A549 (cell line): ENCODE data around the gene RAP1GAP2. TPM values are rescaled to one million over a fixed set of nuclear protein-coding genes. Genes with fewer than 3 reads are reported as not detected.

ENCODE experiments used
- ATAC-seq, 2 experiments: fragments of 200-7000 bp in 1 of 2; fragments of >200 bp in 1 of 2; cut with Nextera tagmentation in 1 of 2; cut with Tn5 transposase in 1 of 2; 3 replicates each; pipeline versions ENCODE4 v1.8.0 to v1.9.1; 2018 to 2020; ENCODE audit warnings: mild to moderate bottlenecking in 1 of 2, moderate library complexity in 1 of 2
- CTCF ChIA-PET: fragments of 300-600 bp; sonication (Branson Sonifier 250); formaldehyde crosslinking; extraction: SDS; loops from one replicate; lab custom pipeline; 2021; ENCODE audit warnings: antibody characterized with exemption, inconsistent platforms; lab: Yijun Ruan, JAX
- POLR2A ChIA-PET: fragments of 350-600 bp; formaldehyde crosslinking; extraction: SDS; loops from one replicate; lab custom pipeline; 2021; ENCODE audit warnings: antibody characterized with exemption, inconsistent platforms; lab: Yijun Ruan, JAX
- DNase-seq, 2 experiments: peaks; one replicate each; pipeline versions ENCODE4 v3.0.0 to v3.0.0-alpha.2; 2011 to 2016; ENCODE audit warnings: low read depth in 1 of 2, low spot score in 1 of 2
- FAIRE-seq: peaks from 2 replicates; lab custom pipeline; 2011; peaks lifted over from hg19 to GRCh38; lab: Jason Lieb, UNC
- H3K27ac ChIP-seq, 2 experiments: fragments of >200 bp; sonication (Bioruptor Twin); formaldehyde crosslinking; 3 replicates each; pipeline ENCODE4 v1.5.1; 2016 to 2017
- H3K4me1 ChIP-seq: fragments of >200 bp; sonication (Bioruptor Twin); formaldehyde crosslinking; 3 replicates; pipeline ENCODE4 v1.6.1; 2016
- H3K4me2 ChIP-seq: fragments of >200 bp; sonication (Bioruptor Twin); formaldehyde crosslinking; 3 replicates; pipeline ENCODE4 v1.6.1; 2016
- H3K4me3 ChIP-seq: fragments of >200 bp; sonication (Bioruptor Twin); formaldehyde crosslinking; 3 replicates; pipeline ENCODE4 v1.5.1; 2016
- H3K9me3 ChIP-seq: fragments of >200 bp; sonication (Bioruptor Twin); formaldehyde crosslinking; 3 replicates; pipeline ENCODE4 v1.6.1; 2016
- ATOH8 ChIP-seq: fragments of 250-450 bp; sonication (Bioruptor Pico); IDR thresholded peaks from 2 replicates; pipeline ENCODE4 v1.5.0; 2020; ENCODE audit warnings: low read depth, mild to moderate bottlenecking, moderate library complexity
- BHLHE40 ChIP-seq: IDR thresholded peaks from 2 replicates; pipeline ENCODE4 v1.6.1; 2012; ENCODE audit warnings: low read depth, low read length, inconsistent platforms
- CBX2 ChIP-seq: fragments of 200-600 bp; sonication (generic); IDR thresholded peaks from 2 replicates; pipeline ENCODE4 v1.6.1; 2016; ENCODE audit warnings: low read depth, mild to moderate bottlenecking, borderline replicate concordance
- CHD4 ChIP-seq: fragments of 200-600 bp; sonication (generic); IDR thresholded peaks from 2 replicates; pipeline ENCODE4 v1.6.1; 2016; ENCODE audit warnings: antibody characterized with exemption, mild to moderate bottlenecking, borderline replicate concordance
- E2F6 ChIP-seq: IDR thresholded peaks from 2 replicates; pipeline ENCODE4 v1.6.1; 2012; ENCODE audit warnings: low read depth, borderline replicate concordance
- EHF ChIP-seq: fragments of 250-450 bp; sonication (Bioruptor Pico); IDR thresholded peaks from 2 replicates; pipeline ENCODE4 v1.5.0; 2020; ENCODE audit warnings: mild to moderate bottlenecking
- EP300 ChIP-seq, 2 experiments: fragments of >200 bp; sonication (Bioruptor Twin); formaldehyde crosslinking; IDR thresholded peaks; 2 replicates in 1 of 2; 3 replicates in 1 of 2; pipeline ENCODE4 v1.6.1; 2016 to 2017
- ESRRA ChIP-seq: fragments of 150-350 bp; IDR thresholded peaks from 2 replicates; pipeline ENCODE4 v1.6.1; 2014; ENCODE audit warnings: mild to moderate bottlenecking, low read length, borderline replicate concordance
- FOSB ChIP-seq: fragments of 250-450 bp; sonication (Bioruptor Pico); IDR thresholded peaks from 2 replicates; pipeline ENCODE4 v1.5.0; 2020; ENCODE audit warnings: mild to moderate bottlenecking, moderate library complexity
- FOXS1 ChIP-seq: fragments of 250-450 bp; sonication (Bioruptor Pico); IDR thresholded peaks from 2 replicates; pipeline ENCODE4 v1.5.0; 2020; ENCODE audit warnings: mild to moderate bottlenecking, moderate library complexity
- GATA3 ChIP-seq: IDR thresholded peaks from 2 replicates; pipeline ENCODE4 v1.6.1; 2012; ENCODE audit warnings: borderline replicate concordance
- HES2 ChIP-seq: fragments of >200 bp; sonication (Bioruptor Twin); formaldehyde crosslinking; IDR thresholded peaks from 2 replicates; pipeline ENCODE4 v1.6.1; 2016
- HEYL ChIP-seq: fragments of 250-450 bp; sonication (Bioruptor Pico); IDR thresholded peaks from 2 replicates; pipeline ENCODE4 v1.8.0; 2021; ENCODE audit warnings: mild to moderate bottlenecking, moderate library complexity
- HOXB13 ChIP-seq: fragments of 250-450 bp; sonication (Bioruptor Pico); IDR thresholded peaks from 2 replicates; pipeline ENCODE4 v1.5.0; 2020; ENCODE audit warnings: low read depth, mild to moderate bottlenecking, moderate library complexity
- HOXB5 ChIP-seq: fragments of 250-450 bp; sonication (Bioruptor Pico); IDR thresholded peaks from 2 replicates; pipeline ENCODE4 v1.5.0; 2020; ENCODE audit warnings: mild to moderate bottlenecking, moderate library complexity
- JUN ChIP-seq, 2 experiments: fragments of >200 bp; sonication (Bioruptor Twin); formaldehyde crosslinking; IDR thresholded peaks; 2 replicates in 1 of 2; 3 replicates in 1 of 2; pipeline ENCODE4 v1.6.1; 2016 to 2017
- KDM1A ChIP-seq: fragments of 200-600 bp; sonication (generic); IDR thresholded peaks from 2 replicates; pipeline ENCODE4 v1.6.1; 2016; ENCODE audit warnings: low read depth, mild to moderate bottlenecking
- MAX ChIP-seq: IDR thresholded peaks from 2 replicates; pipeline ENCODE4 v1.6.1; 2012
- MAZ ChIP-seq: fragments of 150-350 bp; IDR thresholded peaks from 2 replicates; pipeline ENCODE4 v1.6.1; 2014; ENCODE audit warnings: antibody characterized with exemption, low read depth, low read length, borderline replicate concordance
- NFE2L2 ChIP-seq: fragments of 150-350 bp; conservative IDR thresholded peaks from 2 replicates; pipeline ENCODE4 v1.6.1; 2014; ENCODE audit warnings: low read length
- PBX3 ChIP-seq: IDR thresholded peaks from 2 replicates; pipeline ENCODE4 v1.6.1; 2012
- POLR2AphosphoS2 ChIP-seq: conservative IDR thresholded peaks from 2 replicates; pipeline ENCODE4 v1.6.1; 2012; ENCODE audit warnings: low read length, improper control_type of control experiment, inconsistent platforms
- RAD21 ChIP-seq, 2 experiments: fragments of >200 bp in 1 of 2; sonication (Bioruptor Twin) in 1 of 2; formaldehyde crosslinking in 1 of 2; IDR thresholded peaks in 1 of 2; conservative IDR thresholded peaks in 1 of 2; 2 replicates in 1 of 2; 3 replicates in 1 of 2; pipeline ENCODE4 v1.6.1; 2012 to 2018; ENCODE audit warnings: inconsistent platforms in 1 of 2
- RCOR1 ChIP-seq: fragments of 150-350 bp; IDR thresholded peaks from 2 replicates; pipeline ENCODE4 v1.6.1; 2014; ENCODE audit warnings: antibody characterized with exemption, low read length, low read depth
- RFX5 ChIP-seq: fragments of 450-650 bp; IDR thresholded peaks from 2 replicates; pipeline ENCODE4 v1.7.1; 2014; ENCODE audit warnings: antibody characterized with exemption, mild to moderate bottlenecking, moderate library complexity
- SREBF2 ChIP-seq: fragments of 450-650 bp; IDR thresholded peaks from 2 replicates; pipeline ENCODE4 v1.6.1; 2014; ENCODE audit warnings: mild to moderate bottlenecking, moderate library complexity
- ZSCAN20 ChIP-seq: fragments of 250-450 bp; sonication (Bioruptor Pico); IDR thresholded peaks from 2 replicates; pipeline ENCODE4 v1.8.0; 2022; ENCODE audit warnings: mild to moderate bottlenecking, moderate library complexity
- WGBS: methylation state at CpG from one replicate; pipeline ENCODE4 v1.1.6; 2017; ENCODE audit errors: missing lambda C conversion rate; 5-methylcytosine and 5-hydroxymethylcytosine counted together
- polyA plus RNA-seq, 4 experiments: library from polyadenylated mRNA; depleted of rRNA in 3 of 4; stranded (reverse); fragments of >200 nt; fragmentation: RNase III in 1 of 4; extraction: RNeasy Plus Mini Kit Qiagen cat#74134 plus additional on column Dnase treatment in 1 of 4; gene quantifications; 2 replicates in 3 of 4; 3 replicates in 1 of 4; pipeline ENCODE4 v1.2.3, GENCODE V29; 2011 to 2017

Gene RAP1GAP2
- polyA plus RNA-seq, 2 of the 4 experiments (the other 2 are of a cell fraction) = 8.3 to 20.8 TPM

GRCh38 chr17:2945299-2945698, 149.1 kb downstream of the RAP1GAP2 start:
- POLR2A ChIA-PET = interaction anchor here (0.5 to 0.6 kb wide), 3 partner anchors 9 to 352 kb away, joined by 3 to 6 read pairs (median 6); no protein-coding TSS in a partner anchor
- CTCF ChIA-PET = interaction anchor here (2.3 to 22.5 kb wide), 2 partner anchors 15 to 94 kb away, joined by 14 to 327 read pairs; no protein-coding TSS in a partner anchor
- Histone ChIP-seq H3K9me3 (no peaks in the 10 kb centered on the region), H3K27ac (no peak overlapping the region), H3K4me2 (no peak overlapping the region), H3K4me1 (peaks cover 15% of the 10 kb centered on the region), H3K4me3 (no peak overlapping the region)
- 73% methylated on average over 2 of the region's 2 CpGs for WGBS
- no peak for TF ChIP-seq RAD21 (conservative IDR thresholded peaks at IDR 0.05 in 1 of 2, IDR thresholded peaks at IDR 0.05 in 1 of 2)
- no peak for TF ChIP-seq EP300 (IDR thresholded peaks at IDR 0.05)
- TF ChIP-seq E2F6 = no peak
- TF ChIP-seq NFE2L2 = no peak
- TF ChIP-seq HOXB5 (CRISPR knock-in tag) = no peak
- DNase-seq = no peak
- peak; percentile 18 for FAIRE-seq
- ATAC-seq = no peak

GRCh38 chr17:2946144-2946543, 149.9 kb downstream of the RAP1GAP2 start:
- H3K9me3 ChIP-seq = no peaks in the 10 kb centered on the region
- ATAC-seq (no peak), FAIRE-seq (no peak)
- H3K4me2 ChIP-seq = no peak overlapping the region
- no peak for TF ChIP-seq FOXS1 (CRISPR knock-in tag)
- no peak for TF ChIP-seq MAX
- TF ChIP-seq SREBF2 = no peak
- TF ChIP-seq KDM1A = no peak
- TF ChIP-seq, all 56 proteins: peak for 0
- Histone ChIP-seq H3K4me3 (no peak overlapping the region), H3K4me1 (peaks cover 17% of the 10 kb centered on the region), H3K27ac (no peak overlapping the region)
- CTCF ChIA-PET = interaction anchor here (1.6 to 22.5 kb wide), 4 partner anchors 12 to 95 kb away, joined by 5 to 327 read pairs (median 12); no protein-coding TSS in a partner anchor
- 94% methylated on average over 7 of the region's 7 CpGs for WGBS
- POLR2A ChIA-PET = interaction anchor here (0.6 kb wide), 1 partner anchor 353 kb away, joined by 6 read pairs; no protein-coding TSS in a partner anchor
- no peak for DNase-seq

GRCh38 chr17:2947588-2947950, 151.3 kb downstream of the RAP1GAP2 start:
- 87% methylated on average over 15 of the region's 15 CpGs for WGBS
- DNase-seq (no peak), FAIRE-seq (no peak), ATAC-seq (no peak)
- no peak overlapping the region for H3K4me2 ChIP-seq
- H3K27ac ChIP-seq = peak overlapping the region; percentile 57 to 63; a peak in 2 of 6 replicates
- POLR2A ChIA-PET = no interaction called here
- TF ChIP-seq GATA3 = no peak
- no peak for TF ChIP-seq EP300 (IDR thresholded peaks at IDR 0.05)
- TF ChIP-seq ESRRA = no peak
- TF ChIP-seq FOSB = no peak
- no peak for TF ChIP-seq JUN (IDR thresholded peaks at IDR 0.05)
- TF ChIP-seq BHLHE40 = no peak
- peaks cover 24% of the 10 kb centered on the region for H3K4me1 ChIP-seq
- H3K4me3 ChIP-seq = no peak overlapping the region
- H3K9me3 ChIP-seq = no peaks in the 10 kb centered on the region
- CTCF ChIA-PET = interaction anchor here (0.7 to 2.5 kb wide), 5 partner anchors 11 to 99 kb away, joined by 3 to 20 read pairs (median 5); no protein-coding TSS in a partner anchor

GRCh38 chr17:2947996-2948550, 151.8 kb downstream of the RAP1GAP2 start:
- peaks cover 28% of the 10 kb centered on the region for H3K4me1 ChIP-seq
- peak overlapping the region; percentile 57 to 63; a peak in 4 of 6 replicates for H3K27ac ChIP-seq
- H3K4me2 ChIP-seq = no peak overlapping the region
- POLR2A ChIA-PET = no interaction called here
- FAIRE-seq = no peak
- CTCF ChIA-PET = interaction anchor here (1.0 to 2.5 kb wide), 5 partner anchors 11 to 99 kb away, joined by 3 to 20 read pairs (median 5); no protein-coding TSS in a partner anchor
- peak in 1 of 2 experiments; percentile 25; a peak in 4 of 6 replicates for ATAC-seq
- H3K4me3 ChIP-seq = no peak overlapping the region
- no peak for DNase-seq
- no peaks in the 10 kb centered on the region for H3K9me3 ChIP-seq
- 84% methylated on average over 14 of the region's 14 CpGs for WGBS
- TF ChIP-seq MAX (no peak), RFX5 (no peak), PBX3 (no peak), RCOR1 (no peak), HES2 (no peak), JUN (IDR thresholded peaks at IDR 0.05) (no peak), ATOH8 (no peak), EHF (CRISPR knock-in tag) (no peak), MAZ (no peak), HOXB13 (CRISPR knock-in tag) (no peak), FOXS1 (CRISPR knock-in tag) (no peak), GATA3 (no peak), POLR2AphosphoS2 (no peak), HEYL (CRISPR knock-in tag) (no peak), ZSCAN20 (CRISPR knock-in tag) (no peak), CBX2 (no peak), CHD4 (no peak)
